ACC112 (cell line): ENCODE data around the gene BCL7A.
A peak's percentile ranks its signal among the peaks of the same experiment; 100 is the strongest.

ENCODE experiments used
- H2AFZ ChIP-seq: fragments of 200-600 bp; sonication (generic); one replicate; pipeline ENCODE4 v1.6.0; 2017; ENCODE audit warnings: antibody characterized with exemption, low read length; ENCODE audit not compliant: unreplicated experiment
- H3K27ac ChIP-seq: fragments of 200-600 bp; sonication (generic); 2 replicates; pipeline ENCODE4 v1.5.1; 2014; ENCODE audit warnings: low read depth, mild to moderate bottlenecking, antibody characterized with exemption, low read length, moderate library complexity
- H3K27me3 ChIP-seq: fragments of 200-600 bp; sonication (generic); 2 replicates; pipeline ENCODE4 v1.6.1; 2014; ENCODE audit warnings: mild to moderate bottlenecking, antibody characterized with exemption, low read length, moderate library complexity, mixed read lengths; ENCODE audit not compliant: insufficient read depth
- H3K36me3 ChIP-seq: fragments of 200-600 bp; sonication (generic); 2 replicates; pipeline ENCODE4 v1.6.1; 2016; ENCODE audit warnings: mild to moderate bottlenecking, antibody characterized with exemption, low read length, moderate library complexity, mixed read lengths; ENCODE audit not compliant: insufficient read depth
- H3K4me1 ChIP-seq: fragments of 200-600 bp; sonication (generic); one replicate; pipeline ENCODE4 v1.6.1; 2016; ENCODE audit warnings: low read length, mixed read lengths; ENCODE audit not compliant: insufficient read depth, unreplicated experiment, control insufficient read depth
- H3K4me3 ChIP-seq: fragments of 200-600 bp; sonication (generic); 2 replicates; pipeline ENCODE4 v1.5.1; 2014; ENCODE audit warnings: mild to moderate bottlenecking, low read depth, low read length
- H3K79me2 ChIP-seq: fragments of 200-600 bp; sonication (generic); one replicate; pipeline ENCODE4 v1.6.0; 2016; ENCODE audit warnings: low read length; ENCODE audit not compliant: control insufficient read depth, unreplicated experiment, insufficient read depth

Gene BCL7A

GRCh38 chr12:122021822-122022392 lies at the start of gene BCL7A:
Gene BCL7A, plus strand, starts transcription at chr12:122021884. Its CDS starts 208 bp downstream, at chr12:122022092.
- H3K4me3 ChIP-seq = peak within 1 kb of the TSS; percentile 93
- no peaks in the 10 kb centered on the region for H3K27me3 ChIP-seq
- no peak within 1 kb of the TSS for H3K27ac ChIP-seq
- no peaks in the 10 kb centered on the region for H3K36me3 ChIP-seq
- H2AFZ ChIP-seq = peak within 1 kb of the TSS; percentile 82
- H3K4me1 ChIP-seq = peaks cover 2% of the 10 kb centered on the region
- H3K79me2 ChIP-seq = peaks cover 6% of the 10 kb centered on the region

- Histone ChIP-seq H3K27me3 (no peaks in the 10 kb centered on the region), H2AFZ (no peak overlapping the region), H3K36me3 (no peaks in the 10 kb centered on the region), H3K79me2 (no peaks in the 10 kb centered on the region), H3K4me1 (no peaks in the 10 kb centered on the region), H3K4me3 (no peak overlapping the region), H3K27ac (no peak overlapping the region)
These were observed 47.4 kb upstream of the BCL7A start for GRCh38 chr12:121974026-121974985.

- Histone ChIP-seq H3K79me2 (no peaks in the 10 kb centered on the region), H3K36me3 (no peaks in the 10 kb centered on the region), H3K27ac (no peak overlapping the region), H3K27me3 (no peaks in the 10 kb centered on the region), H2AFZ (no peak overlapping the region), H3K4me3 (no peak overlapping the region), H3K4me1 (no peaks in the 10 kb centered on the region)
These were observed 46.7 kb upstream of the BCL7A start for GRCh38 chr12:121975021-121975420.

GRCh38 chr12:121976950-121977349 lies 44.7 kb upstream of the BCL7A start:
- Histone ChIP-seq H2AFZ (no peak overlapping the region), H3K36me3 (no peaks in the 10 kb centered on the region), H3K27me3 (no peaks in the 10 kb centered on the region), H3K4me3 (no peak overlapping the region), H3K27ac (no peak overlapping the region), H3K4me1 (no peaks in the 10 kb centered on the region), H3K79me2 (no peaks in the 10 kb centered on the region)

- no peaks in the 10 kb centered on the region for H3K27me3 ChIP-seq
- H3K79me2 ChIP-seq = no peaks in the 10 kb centered on the region
- H3K4me1 ChIP-seq = no peaks in the 10 kb centered on the region
- H3K4me3 ChIP-seq = no peak overlapping the region
- no peaks in the 10 kb centered on the region for H3K36me3 ChIP-seq
- H3K27ac ChIP-seq = no peak overlapping the region
- H2AFZ ChIP-seq = no peak overlapping the region
These were observed 41.3 kb upstream of the BCL7A start for GRCh38 chr12:121980191-121980891.

- no peak overlapping the region for H3K27ac ChIP-seq
- no peaks in the 10 kb centered on the region for H3K36me3 ChIP-seq
- H3K27me3 ChIP-seq = no peaks in the 10 kb centered on the region
- H3K4me1 ChIP-seq = no peaks in the 10 kb centered on the region
- no peaks in the 10 kb centered on the region for H3K79me2 ChIP-seq
- H3K4me3 ChIP-seq = no peak overlapping the region
- no peak overlapping the region for H2AFZ ChIP-seq
These were observed 40.8 kb upstream of the BCL7A start for GRCh38 chr12:121980892-121981272.

- Histone ChIP-seq H3K27me3 (no peaks in the 10 kb centered on the region), H3K79me2 (no peaks in the 10 kb centered on the region), H2AFZ (no peak overlapping the region), H3K36me3 (no peaks in the 10 kb centered on the region), H3K27ac (no peak overlapping the region), H3K4me1 (no peaks in the 10 kb centered on the region), H3K4me3 (no peak overlapping the region)
These were observed 40.2 kb upstream of the BCL7A start for GRCh38 chr12:121981456-121981855.

- H3K27me3 ChIP-seq = no peaks in the 10 kb centered on the region
- no peaks in the 10 kb centered on the region for H3K79me2 ChIP-seq
- H3K27ac ChIP-seq = no peak overlapping the region
- H3K36me3 ChIP-seq = no peaks in the 10 kb centered on the region
- H3K4me3 ChIP-seq = no peak overlapping the region
- no peak overlapping the region for H2AFZ ChIP-seq
- no peaks in the 10 kb centered on the region for H3K4me1 ChIP-seq
These were observed 38.7 kb upstream of the BCL7A start for GRCh38 chr12:121982950-121983349.

- no peaks in the 10 kb centered on the region for H3K27me3 ChIP-seq
- no peaks in the 10 kb centered on the region for H3K79me2 ChIP-seq
- H3K4me3 ChIP-seq = no peak overlapping the region
- H3K27ac ChIP-seq = no peak overlapping the region
- H2AFZ ChIP-seq = no peak overlapping the region
- H3K4me1 ChIP-seq = no peaks in the 10 kb centered on the region
- H3K36me3 ChIP-seq = no peaks in the 10 kb centered on the region
These were observed 38.0 kb upstream of the BCL7A start for GRCh38 chr12:121983536-121984210.

- no peaks in the 10 kb centered on the region for H3K79me2 ChIP-seq
- no peak overlapping the region for H3K4me3 ChIP-seq
- H3K36me3 ChIP-seq = no peaks in the 10 kb centered on the region
- peaks cover 8% of the 10 kb centered on the region for H3K4me1 ChIP-seq
- H3K27me3 ChIP-seq = no peaks in the 10 kb centered on the region
- H2AFZ ChIP-seq = no peak overlapping the region
- H3K27ac ChIP-seq = no peak overlapping the region
These were observed 35.0 kb upstream of the BCL7A start for GRCh38 chr12:121986489-121987245.
